Right forelimb (tissue), 1 donor: ENCODE results near the gene MCL1.

Experiments used
- DNase-seq: peaks from one replicate; pipeline ENCODE4 v3.0.0-alpha.2; 2018

MCL1 gene

GRCh38 chr1:150555198-150555970 lies 24.0 kb downstream of the MCL1 start:
- DNase-seq = no peak

GRCh38 chr1:150554086-150554452 lies 25.3 kb downstream of the MCL1 start:
- no peak for DNase-seq

GRCh38 chr1:150553392-150554085 lies 25.9 kb downstream of the MCL1 start:
- no peak for DNase-seq

GRCh38 chr1:150552911-150553289 lies 26.5 kb downstream of the MCL1 start:
- DNase-seq = no peak

GRCh38 chr1:150552128-150552910 lies 27.1 kb downstream of the MCL1 start:
- DNase-seq = peak; percentile 70

- no peak for DNase-seq
Measured at GRCh38 chr1:150551784-150552127, 27.7 kb downstream of the MCL1 start.

GRCh38 chr1:150551051-150551783 lies 28.2 kb downstream of the MCL1 start:
- peak; percentile 65 for DNase-seq

- DNase-seq = peak; percentile 83
Measured at GRCh38 chr1:150550222-150551050, 29.0 kb downstream of the MCL1 start.

- DNase-seq = no peak
Measured at GRCh38 chr1:150549496-150550221, 29.8 kb downstream of the MCL1 start.

- DNase-seq = peak; percentile 81
Measured at GRCh38 chr1:150548632-150549495, 30.5 kb downstream of the MCL1 start, which contains the start of gene ADAMTSL4. ADAMTSL4 (plus strand) TSS chr1:150549408; CDS start chr1:150552289, 2,881 bp downstream.

- no peak for DNase-seq
Measured at GRCh38 chr1:150548324-150548631, 31.1 kb downstream of the MCL1 start.

- no peak for DNase-seq
Measured at GRCh38 chr1:150546294-150546937, 33.0 kb downstream of the MCL1 start.

GRCh38 chr1:150545486-150546032 lies 33.9 kb downstream of the MCL1 start:
- no peak for DNase-seq

- DNase-seq = no peak
Measured at GRCh38 chr1:150544204-150544603, 35.2 kb downstream of the MCL1 start.

GRCh38 chr1:150543500-150544143 lies 35.8 kb downstream of the MCL1 start:
- no peak for DNase-seq

- no peak for DNase-seq
Measured at GRCh38 chr1:150537732-150538684, 41.4 kb downstream of the MCL1 start.

GRCh38 chr1:150536836-150537731 lies 42.3 kb downstream of the MCL1 start:
- no peak for DNase-seq
